ENCODE results near the gene ATP6V1G2. TPM values are rescaled to one million over a fixed set of nuclear protein-coding genes. Genes with fewer than 3 reads are reported as not detected.

Gene ATP6V1G2
- polyA plus RNA-seq, 1 donor from 2014 or later = 56.7 TPM

GRCh38 chr6:31528307-31528777 lies 18.1 kb downstream of the ATP6V1G2 start:
- no peak overlapping the region for H3K27ac ChIP-seq (ENCODE audit: low read length)
- H3K79me2 ChIP-seq (replicated peaks; ENCODE audit: insufficient read depth, low read length) = no peaks in the 10 kb centered on the region
- no peak for TF ChIP-seq POLR2AphosphoS5 (IDR thresholded peaks at IDR 0.05)
- no peak for TF ChIP-seq CTCF (IDR thresholded peaks at IDR 0.05; ENCODE audit: poor library complexity, severe bottlenecking)
- TF ChIP-seq REST (IDR thresholded peaks at IDR 0.05; ENCODE audit: borderline replicate concordance) = no peak
- TF ChIP-seq SMC3 (conservative IDR thresholded peaks at IDR 0.05; ENCODE audit: poor library complexity) = no peak
- no peak for TF ChIP-seq TAF1 (IDR thresholded peaks at IDR 0.05; ENCODE audit: low read depth)
- H3K4me3 ChIP-seq (ENCODE audit: low read length) = no peak overlapping the region
- no peak overlapping the region for H3K9ac ChIP-seq (ENCODE audit: low read length)
- H3K4me2 ChIP-seq (ENCODE audit: low read length) = no peak overlapping the region
- no peaks in the 10 kb centered on the region for H3K36me3 ChIP-seq (ENCODE audit: insufficient read depth, low read length)
- H4K20me1 ChIP-seq (ENCODE audit: insufficient read depth) = peaks cover 3% of the 10 kb centered on the region
- H3K9me2 ChIP-seq (ENCODE audit: insufficient read depth, low read length) = no peaks in the 10 kb centered on the region
- H2AFZ ChIP-seq (ENCODE audit: low read depth, low read length) = no peak overlapping the region
- peaks cover 3% of the 10 kb centered on the region for H3F3A ChIP-seq (ENCODE audit: insufficient read depth, low read length, poor library complexity, severe bottlenecking)
- H3K9me3 ChIP-seq (ENCODE audit: low read length) = no peaks in the 10 kb centered on the region
- no peaks in the 10 kb centered on the region for H3K27me3 ChIP-seq (ENCODE audit: insufficient read depth, low read depth, low read length)

GRCh38 chr6:31525932-31526591 lies 20.3 kb downstream of the ATP6V1G2 start:
- TF ChIP-seq EP300 (conservative IDR thresholded peaks at IDR 0.05; ENCODE audit: poor library complexity, severe bottlenecking) (no peak), EZH2 (IDR thresholded peaks at IDR 0.05; ENCODE audit: borderline replicate concordance, insufficient read depth, low read length, poor library complexity, severe bottlenecking) (no peak), TAF1 (IDR thresholded peaks at IDR 0.05; ENCODE audit: low read depth) (no peak), REST (IDR thresholded peaks at IDR 0.05; ENCODE audit: borderline replicate concordance) (no peak), RAD21 (conservative IDR thresholded peaks at IDR 0.05) (no peak)
- Histone ChIP-seq H3K4me2 (ENCODE audit: low read length) (no peak overlapping the region), H3F3A (ENCODE audit: insufficient read depth, low read length, poor library complexity, severe bottlenecking) (peaks cover 3% of the 10 kb centered on the region), H2AFZ (ENCODE audit: low read depth, low read length) (no peak overlapping the region), H3K27me3 (ENCODE audit: insufficient read depth, low read depth, low read length) (no peaks in the 10 kb centered on the region), H3K79me2 (replicated peaks; ENCODE audit: insufficient read depth, low read length) (no peaks in the 10 kb centered on the region), H3K9me3 (ENCODE audit: low read length) (no peaks in the 10 kb centered on the region), H3K27ac (ENCODE audit: low read length) (no peak overlapping the region), H4K20me1 (ENCODE audit: insufficient read depth) (peaks cover 3% of the 10 kb centered on the region), H3K9me2 (ENCODE audit: insufficient read depth, low read length) (no peaks in the 10 kb centered on the region), H3K4me3 (ENCODE audit: low read length) (no peak overlapping the region), H3K9ac (ENCODE audit: low read length) (no peak overlapping the region), H3K36me3 (ENCODE audit: insufficient read depth, low read length) (no peaks in the 10 kb centered on the region)

All from neural cell (in vitro differentiated cells).